22Rv1 (cell line): ENCODE results near the gene PROCA1.

Experiments used
- ZFX ChIP-seq: fragments of 450-650 bp; IDR thresholded peaks from 2 replicates; pipeline ENCODE4 v1.6.1; 2017; ENCODE audit warnings: antibody characterized with exemption, borderline replicate concordance
- TF ChIP-seq, protein P1 (sequence below): fragments of 450-650 bp; IDR thresholded peaks from 2 replicates; pipeline ENCODE4 v1.5.1; 2017; ENCODE audit warnings: mild to moderate bottlenecking

DNA sequence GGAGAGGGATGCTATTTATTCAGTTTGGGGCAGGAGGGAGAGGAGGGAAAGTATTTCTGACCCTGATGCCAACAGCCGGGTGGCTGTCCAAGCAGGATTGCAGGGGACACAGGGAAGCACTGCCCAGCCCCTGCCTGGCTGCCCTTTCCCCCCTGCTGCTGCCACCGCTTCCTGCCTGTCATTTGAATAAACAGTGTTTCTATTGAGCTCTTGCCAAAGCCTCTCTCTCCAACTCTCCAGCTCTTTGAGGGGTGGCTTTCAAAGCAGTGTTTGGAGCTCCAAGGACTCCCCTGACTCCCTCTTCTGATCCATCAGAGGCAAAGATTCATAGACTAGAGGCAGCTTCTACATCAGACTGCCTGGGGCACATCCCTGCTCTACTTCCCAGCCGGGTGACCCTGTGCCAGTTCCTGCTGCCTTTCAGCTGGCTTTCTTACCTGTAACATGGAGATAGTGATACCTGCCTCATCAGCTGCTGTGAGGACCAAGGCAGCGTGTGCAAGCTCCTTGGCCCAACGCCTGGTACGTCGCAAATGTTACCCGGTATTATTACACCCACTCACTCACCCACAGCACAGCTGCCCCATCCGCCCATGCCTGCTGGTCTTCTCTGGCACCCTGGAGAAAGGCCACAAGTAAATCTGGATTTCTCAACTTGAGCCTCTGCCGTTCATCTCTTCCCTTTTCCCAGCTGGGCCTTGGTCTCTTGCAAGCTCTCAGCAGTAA lies 9.5 kb downstream of the PROCA1 start:
- TF ChIP-seq, protein P1, sequence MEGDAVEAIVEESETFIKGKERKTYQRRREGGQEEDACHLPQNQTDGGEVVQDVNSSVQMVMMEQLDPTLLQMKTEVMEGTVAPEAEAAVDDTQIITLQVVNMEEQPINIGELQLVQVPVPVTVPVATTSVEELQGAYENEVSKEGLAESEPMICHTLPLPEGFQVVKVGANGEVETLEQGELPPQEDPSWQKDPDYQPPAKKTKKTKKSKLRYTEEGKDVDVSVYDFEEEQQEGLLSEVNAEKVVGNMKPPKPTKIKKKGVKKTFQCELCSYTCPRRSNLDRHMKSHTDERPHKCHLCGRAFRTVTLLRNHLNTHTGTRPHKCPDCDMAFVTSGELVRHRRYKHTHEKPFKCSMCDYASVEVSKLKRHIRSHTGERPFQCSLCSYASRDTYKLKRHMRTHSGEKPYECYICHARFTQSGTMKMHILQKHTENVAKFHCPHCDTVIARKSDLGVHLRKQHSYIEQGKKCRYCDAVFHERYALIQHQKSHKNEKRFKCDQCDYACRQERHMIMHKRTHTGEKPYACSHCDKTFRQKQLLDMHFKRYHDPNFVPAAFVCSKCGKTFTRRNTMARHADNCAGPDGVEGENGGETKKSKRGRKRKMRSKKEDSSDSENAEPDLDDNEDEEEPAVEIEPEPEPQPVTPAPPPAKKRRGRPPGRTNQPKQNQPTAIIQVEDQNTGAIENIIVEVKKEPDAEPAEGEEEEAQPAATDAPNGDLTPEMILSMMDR = no peak
- no peak for TF ChIP-seq ZFX
